CD4-positive, alpha-beta T cell (primary cell): ENCODE data around the gene CMIP. TPM values are rescaled to one million over a fixed set of nuclear protein-coding genes. Genes with fewer than 3 reads are reported as not detected.

Experiments used
- ATAC-seq: fragments of 200-7000 bp; cut with Tn5 transposase; one replicate; pipeline ENCODE4 v1.10.0; 2022; ENCODE audit warnings: mild to moderate bottlenecking; ENCODE audit not compliant: poor library complexity
- CTCF ChIA-PET: fragments of 350-600 bp; sonication (Branson Sonifier 250); formaldehyde crosslinking; loops from one replicate; lab custom pipeline; 2021; ENCODE audit warnings: antibody characterized with exemption, inconsistent platforms; lab: Charles Lee
- POLR2A ChIA-PET: fragments of 350-600 bp; sonication (Branson Sonifier 250); formaldehyde crosslinking; loops from one replicate; lab custom pipeline; 2021; ENCODE audit warnings: antibody characterized with exemption, inconsistent platforms; lab: Charles Lee
- DNase-seq, 14 experiments: peaks; one replicate each; pipeline ENCODE4 v3.0.0-alpha.2; 2013 to 2020; ENCODE audit warnings: mixed read lengths in 2 of 14
- H3K27ac ChIP-seq, 2 donors: one replicate each; pipeline versions ENCODE4 v1.5.1 to v1.7.0; 2013; ENCODE audit warnings: low read length in 2 of 2, low read depth in 1 of 2, mild to moderate bottlenecking in 1 of 2
- H3K27me3 ChIP-seq, 2 experiments: 1 replicate in 1 of 2; 2 replicates in 1 of 2; pipeline versions ENCODE4 v1.6.1 to v1.7.0; 2013; ENCODE audit warnings: low read length in 2 of 2, control low read depth in 1 of 2, mild to moderate bottlenecking in 1 of 2, moderate library complexity in 1 of 2; ENCODE audit not compliant: insufficient read depth in 2 of 2, control insufficient read depth in 1 of 2
- H3K36me3 ChIP-seq: one replicate; pipeline ENCODE4 v1.6.1; 2013; ENCODE audit warnings: low read length, control low read depth; ENCODE audit not compliant: insufficient read depth
- H3K4me1 ChIP-seq: one replicate; pipeline ENCODE4 v1.6.1; 2013; ENCODE audit warnings: low read length, control low read depth; ENCODE audit not compliant: insufficient read depth
- H3K4me3 ChIP-seq: one replicate; pipeline ENCODE4 v1.5.1; 2013; ENCODE audit warnings: mild to moderate bottlenecking, low read length, moderate library complexity
- H3K9me3 ChIP-seq, 2 experiments: 1 replicate in 1 of 2; 2 replicates in 1 of 2; pipeline versions ENCODE4 v1.6.1 to v1.7.0; 2013; ENCODE audit warnings: low read length in 2 of 2, mild to moderate bottlenecking in 2 of 2, control low read depth in 1 of 2, moderate library complexity in 1 of 2; ENCODE audit not compliant: control insufficient read depth in 1 of 2, insufficient read depth in 1 of 2
- H3K27ac Mint-ChIP-seq: one replicate; pipeline ENCODE4 v1.8.0; 2020; ENCODE audit warnings: mixed read lengths
- H3K27me3 Mint-ChIP-seq: one replicate; pipeline ENCODE4 v1.8.0; 2021; ENCODE audit warnings: mixed read lengths
- H3K36me3 Mint-ChIP-seq: one replicate; pipeline ENCODE4 v1.8.0; 2021; ENCODE audit warnings: low read depth, mixed read lengths
- H3K4me1 Mint-ChIP-seq: one replicate; pipeline ENCODE4 v1.8.0; 2021; ENCODE audit warnings: low read depth, mixed read lengths
- H3K4me3 Mint-ChIP-seq: one replicate; pipeline ENCODE4 v1.8.0; 2020; ENCODE audit warnings: mild to moderate bottlenecking, mixed read lengths
- H3K9me3 Mint-ChIP-seq: one replicate; pipeline ENCODE4 v1.8.0; 2020; ENCODE audit warnings: mixed read lengths
- CTCF ChIP-seq: fragments of 200-600 bp; IDR thresholded peaks from one replicate; pipeline ENCODE4 v1.8.0; 2022; ENCODE audit warnings: antibody characterized with exemption, mild to moderate bottlenecking
- intact Hi-C, 2 experiments: fragments of 100-400 bp; cut with DNase I in 1 of 2; cut with micrococcal nuclease in 1 of 2; formaldehyde crosslinking; loops; one replicate each; pipeline versions ENCODE4 v1.15.1 to v1.9.0; 2023 to 2025; cut with DNase I, micrococcal nuclease
- total RNA-seq, 174 experiments: library from RNA in 2 of 174; stranded (reverse) in 2 of 174; gene quantifications; one replicate each; pipeline ENCODE4 v1.2.3 and lab custom pipeline; 2021 to 2026

Gene CMIP
- total RNA-seq, 2 experiments from 2014 or later = 33.5 to 35.3 TPM

- Histone ChIP-seq H3K4me3 (no peak overlapping the region), H3K27me3 (no peaks in the 10 kb centered on the region), H3K9me3 (no peaks in the 10 kb centered on the region), H3K27ac (no peak overlapping the region), H3K4me1 (peaks cover 61% of the 10 kb centered on the region), H3K36me3 (peaks cover 8% of the 10 kb centered on the region)
- no peak overlapping the region for H3K4me3 Mint-ChIP-seq
- ChIA-PET POLR2A (interaction anchor here (0.7 kb wide), 1 partner anchor 13 kb away, joined by 3 read pairs; no protein-coding TSS in a partner anchor), CTCF (no interaction called here)
- peaks cover 26% of the 10 kb centered on the region for H3K36me3 Mint-ChIP-seq
- intact Hi-C loops = no loop called here
- ATAC-seq (no peak), DNase-seq (no peak)
- H3K9me3 Mint-ChIP-seq = no peaks in the 10 kb centered on the region
- no peak for TF ChIP-seq CTCF
- no peaks in the 10 kb centered on the region for H3K27me3 Mint-ChIP-seq
- peak overlapping the region; percentile 29 for H3K27ac Mint-ChIP-seq
- H3K4me1 Mint-ChIP-seq = peaks cover 77% of the 10 kb centered on the region
Observed at GRCh38 chr16:81462683-81463082, 18.1 kb downstream of the CMIP start.

- no peak for TF ChIP-seq CTCF
- intact Hi-C loops = no loop called here
- H3K4me3 ChIP-seq = no peak overlapping the region
- ATAC-seq (no peak), DNase-seq (no peak)
- Mint-ChIP-seq H3K4me3 (no peak overlapping the region), H3K27ac (no peak overlapping the region), H3K27me3 (no peaks in the 10 kb centered on the region), H3K4me1 (peaks cover 81% of the 10 kb centered on the region), H3K9me3 (no peaks in the 10 kb centered on the region), H3K36me3 (peaks cover 22% of the 10 kb centered on the region)
- H3K27me3 ChIP-seq = no peaks in the 10 kb centered on the region
- peaks cover 8% of the 10 kb centered on the region for H3K36me3 ChIP-seq
- H3K9me3 ChIP-seq = no peaks in the 10 kb centered on the region
- ChIA-PET POLR2A (no interaction called here), CTCF (no interaction called here)
- no peak overlapping the region for H3K27ac ChIP-seq
- H3K4me1 ChIP-seq = peaks cover 67% of the 10 kb centered on the region
Observed at GRCh38 chr16:81463296-81463890, 18.8 kb downstream of the CMIP start.

- H3K4me1 ChIP-seq = peaks cover 73% of the 10 kb centered on the region
- H3K36me3 ChIP-seq = peaks cover 8% of the 10 kb centered on the region
- H3K27ac ChIP-seq = no peak overlapping the region
- intact Hi-C loops = no loop called here
- DNase-seq (no peak), ATAC-seq (no peak)
- Mint-ChIP-seq H3K4me1 (peaks cover 82% of the 10 kb centered on the region), H3K4me3 (no peak overlapping the region), H3K36me3 (peaks cover 14% of the 10 kb centered on the region), H3K27me3 (no peaks in the 10 kb centered on the region), H3K27ac (peak overlapping the region; percentile 66), H3K9me3 (no peaks in the 10 kb centered on the region)
- ChIA-PET POLR2A (no interaction called here), CTCF (no interaction called here)
- H3K4me3 ChIP-seq = no peak overlapping the region
- H3K9me3 ChIP-seq = no peaks in the 10 kb centered on the region
- TF ChIP-seq CTCF = no peak
- H3K27me3 ChIP-seq = no peaks in the 10 kb centered on the region
Observed at GRCh38 chr16:81464279-81464678, 19.7 kb downstream of the CMIP start.
